A549 (cell line): Measurements from ENCODE around the gene ANGEL2. TPM values are rescaled to one million over a fixed set of nuclear protein-coding genes. Genes with fewer than 3 reads are reported as not detected.
"Not testable (repeated sequence)": the region's sequence is repeated elsewhere in the genome, so short reads cannot be mapped to it uniquely, and the experiment has no call there.

Source experiments
- ATAC-seq, 2 experiments: fragments of 200-7000 bp in 1 of 2; fragments of >200 bp in 1 of 2; cut with Nextera tagmentation in 1 of 2; cut with Tn5 transposase in 1 of 2; 3 replicates each; pipeline versions ENCODE4 v1.8.0 to v1.9.1; 2018 to 2020; ENCODE audit warnings: mild to moderate bottlenecking in 1 of 2, moderate library complexity in 1 of 2
- CTCF ChIA-PET: fragments of 300-600 bp; sonication (Branson Sonifier 250); formaldehyde crosslinking; extraction: SDS; loops from one replicate; lab custom pipeline; 2021; ENCODE audit warnings: antibody characterized with exemption, inconsistent platforms; lab: Yijun Ruan, JAX
- POLR2A ChIA-PET: fragments of 350-600 bp; formaldehyde crosslinking; extraction: SDS; loops from one replicate; lab custom pipeline; 2021; ENCODE audit warnings: antibody characterized with exemption, inconsistent platforms; lab: Yijun Ruan, JAX
- DNase-seq, 2 experiments: peaks; one replicate each; pipeline versions ENCODE4 v3.0.0 to v3.0.0-alpha.2; 2011 to 2016; ENCODE audit warnings: low read depth in 1 of 2, low spot score in 1 of 2
- FAIRE-seq: peaks from 2 replicates; lab custom pipeline; 2011; peaks lifted over from hg19 to GRCh38; lab: Jason Lieb, UNC
- H3K27ac ChIP-seq, 2 experiments: fragments of >200 bp; sonication (Bioruptor Twin); formaldehyde crosslinking; 3 replicates each; pipeline ENCODE4 v1.5.1; 2016 to 2017
- H3K4me1 ChIP-seq: fragments of >200 bp; sonication (Bioruptor Twin); formaldehyde crosslinking; 3 replicates; pipeline ENCODE4 v1.6.1; 2016
- H3K4me2 ChIP-seq: fragments of >200 bp; sonication (Bioruptor Twin); formaldehyde crosslinking; 3 replicates; pipeline ENCODE4 v1.6.1; 2016
- H3K4me3 ChIP-seq: fragments of >200 bp; sonication (Bioruptor Twin); formaldehyde crosslinking; 3 replicates; pipeline ENCODE4 v1.5.1; 2016
- H3K9me3 ChIP-seq: fragments of >200 bp; sonication (Bioruptor Twin); formaldehyde crosslinking; 3 replicates; pipeline ENCODE4 v1.6.1; 2016
- EHMT2 ChIP-seq: fragments of 200-600 bp; sonication (generic); IDR thresholded peaks from 2 replicates; pipeline ENCODE4 v1.6.1; 2016; ENCODE audit warnings: antibody characterized with exemption, low read depth, mild to moderate bottlenecking, moderate library complexity
- EP300 ChIP-seq, 2 experiments: fragments of >200 bp; sonication (Bioruptor Twin); formaldehyde crosslinking; IDR thresholded peaks; 2 replicates in 1 of 2; 3 replicates in 1 of 2; pipeline ENCODE4 v1.6.1; 2016 to 2017
- FOXS1 ChIP-seq: fragments of 250-450 bp; sonication (Bioruptor Pico); IDR thresholded peaks from 2 replicates; pipeline ENCODE4 v1.5.0; 2020; ENCODE audit warnings: mild to moderate bottlenecking, moderate library complexity
- HEYL ChIP-seq: fragments of 250-450 bp; sonication (Bioruptor Pico); IDR thresholded peaks from 2 replicates; pipeline ENCODE4 v1.8.0; 2021; ENCODE audit warnings: mild to moderate bottlenecking, moderate library complexity
- HOXB13 ChIP-seq: fragments of 250-450 bp; sonication (Bioruptor Pico); IDR thresholded peaks from 2 replicates; pipeline ENCODE4 v1.5.0; 2020; ENCODE audit warnings: low read depth, mild to moderate bottlenecking, moderate library complexity
- HOXB5 ChIP-seq: fragments of 250-450 bp; sonication (Bioruptor Pico); IDR thresholded peaks from 2 replicates; pipeline ENCODE4 v1.5.0; 2020; ENCODE audit warnings: mild to moderate bottlenecking, moderate library complexity
- JUNB ChIP-seq: fragments of >200 bp; sonication (Bioruptor Twin); formaldehyde crosslinking; IDR thresholded peaks from 2 replicates; pipeline ENCODE4 v1.6.1; 2016
- KDM1A ChIP-seq: fragments of 200-600 bp; sonication (generic); IDR thresholded peaks from 2 replicates; pipeline ENCODE4 v1.6.1; 2016; ENCODE audit warnings: low read depth, mild to moderate bottlenecking
- KDM5A ChIP-seq: fragments of 200-600 bp; sonication (generic); IDR thresholded peaks from 2 replicates; pipeline ENCODE4 v1.6.1; 2016; ENCODE audit warnings: antibody characterized with exemption, mild to moderate bottlenecking
- MAFK ChIP-seq: fragments of 450-650 bp; IDR thresholded peaks from 2 replicates; pipeline ENCODE4 v1.6.1; 2014; ENCODE audit not compliant: partially characterized antibody
- MAZ ChIP-seq: fragments of 150-350 bp; IDR thresholded peaks from 2 replicates; pipeline ENCODE4 v1.6.1; 2014; ENCODE audit warnings: antibody characterized with exemption, low read depth, low read length, borderline replicate concordance
- ZFP36 ChIP-seq: fragments of 450-650 bp; IDR thresholded peaks from 2 replicates; pipeline ENCODE4 v1.6.1; 2014; ENCODE audit warnings: borderline replicate concordance; ENCODE audit not compliant: partially characterized antibody
- ZNF302 ChIP-seq: fragments of 250-450 bp; sonication (Bioruptor Pico); IDR thresholded peaks from 2 replicates; pipeline ENCODE4 v1.9.0; 2021; ENCODE audit warnings: inconsistent platforms, mild to moderate bottlenecking, moderate library complexity
- WGBS: methylation state at CpG from one replicate; pipeline ENCODE4 v1.1.6; 2017; ENCODE audit errors: missing lambda C conversion rate; 5-methylcytosine and 5-hydroxymethylcytosine counted together
- polyA plus RNA-seq, 4 experiments: library from polyadenylated mRNA; depleted of rRNA in 3 of 4; stranded (reverse); fragments of >200 nt; fragmentation: RNase III in 1 of 4; extraction: RNeasy Plus Mini Kit Qiagen cat#74134 plus additional on column Dnase treatment in 1 of 4; gene quantifications; 2 replicates in 3 of 4; 3 replicates in 1 of 4; pipeline ENCODE4 v1.2.3, GENCODE V29; 2011 to 2017
- TF ChIP-seq, protein P1 (sequence below): fragments of 200-600 bp; sonication (generic); IDR thresholded peaks from 2 replicates; pipeline ENCODE4 v1.6.1; 2016; ENCODE audit warnings: antibody characterized with exemption, mild to moderate bottlenecking, moderate library complexity
- TF ChIP-seq, protein P2 (sequence below): fragments of >200 bp; sonication (Bioruptor Twin); formaldehyde crosslinking; IDR thresholded peaks from 2 replicates; pipeline ENCODE4 v1.6.1; 2016
- TF ChIP-seq, protein P3 (sequence below): IDR thresholded peaks from 2 replicates; pipeline ENCODE4 v1.6.1; 2012
- TF ChIP-seq, protein P4 (sequence below): IDR thresholded peaks from 2 replicates; pipeline ENCODE4 v1.6.1; 2012

ANGEL2 gene
- polyA plus RNA-seq, 2 of the 4 experiments (the other 2 are of a cell fraction) = 20.4 to 38.9 TPM

- TF ChIP-seq ZNF302 (CRISPR knock-in tag) (no peak), KDM1A (no peak), HOXB5 (CRISPR knock-in tag) (no peak), ZFP36 (no peak)
- TF ChIP-seq, protein P1, sequence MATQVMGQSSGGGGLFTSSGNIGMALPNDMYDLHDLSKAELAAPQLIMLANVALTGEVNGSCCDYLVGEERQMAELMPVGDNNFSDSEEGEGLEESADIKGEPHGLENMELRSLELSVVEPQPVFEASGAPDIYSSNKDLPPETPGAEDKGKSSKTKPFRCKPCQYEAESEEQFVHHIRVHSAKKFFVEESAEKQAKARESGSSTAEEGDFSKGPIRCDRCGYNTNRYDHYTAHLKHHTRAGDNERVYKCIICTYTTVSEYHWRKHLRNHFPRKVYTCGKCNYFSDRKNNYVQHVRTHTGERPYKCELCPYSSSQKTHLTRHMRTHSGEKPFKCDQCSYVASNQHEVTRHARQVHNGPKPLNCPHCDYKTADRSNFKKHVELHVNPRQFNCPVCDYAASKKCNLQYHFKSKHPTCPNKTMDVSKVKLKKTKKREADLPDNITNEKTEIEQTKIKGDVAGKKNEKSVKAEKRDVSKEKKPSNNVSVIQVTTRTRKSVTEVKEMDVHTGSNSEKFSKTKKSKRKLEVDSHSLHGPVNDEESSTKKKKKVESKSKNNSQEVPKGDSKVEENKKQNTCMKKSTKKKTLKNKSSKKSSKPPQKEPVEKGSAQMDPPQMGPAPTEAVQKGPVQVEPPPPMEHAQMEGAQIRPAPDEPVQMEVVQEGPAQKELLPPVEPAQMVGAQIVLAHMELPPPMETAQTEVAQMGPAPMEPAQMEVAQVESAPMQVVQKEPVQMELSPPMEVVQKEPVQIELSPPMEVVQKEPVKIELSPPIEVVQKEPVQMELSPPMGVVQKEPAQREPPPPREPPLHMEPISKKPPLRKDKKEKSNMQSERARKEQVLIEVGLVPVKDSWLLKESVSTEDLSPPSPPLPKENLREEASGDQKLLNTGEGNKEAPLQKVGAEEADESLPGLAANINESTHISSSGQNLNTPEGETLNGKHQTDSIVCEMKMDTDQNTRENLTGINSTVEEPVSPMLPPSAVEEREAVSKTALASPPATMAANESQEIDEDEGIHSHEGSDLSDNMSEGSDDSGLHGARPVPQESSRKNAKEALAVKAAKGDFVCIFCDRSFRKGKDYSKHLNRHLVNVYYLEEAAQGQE = no peak
Measured at GRCh38 chr1:212966616-212967015, 49.1 kb downstream of the ANGEL2 start (continued).

DNA sequence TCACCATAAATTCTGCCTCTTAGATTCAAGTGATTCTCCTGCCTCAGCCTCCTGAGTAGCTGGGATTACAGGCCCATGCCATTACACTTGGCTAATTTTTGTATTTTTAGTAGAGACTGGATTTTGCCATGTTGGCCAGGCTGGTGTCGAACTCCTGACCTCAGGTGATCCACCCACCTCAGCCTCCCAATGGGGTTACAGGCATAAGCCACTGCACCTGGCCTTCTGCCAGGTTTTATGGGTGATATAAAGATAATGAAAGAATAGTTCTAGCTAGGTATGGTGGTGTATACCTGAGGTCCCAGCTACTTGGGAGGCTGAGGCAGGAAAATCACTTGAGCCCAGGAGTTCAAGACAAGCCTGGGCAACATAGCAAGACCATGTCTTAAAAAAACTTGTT, 50.7 kb downstream of the ANGEL2 start:
- CTCF ChIA-PET = interaction anchor here (1.7 to 2.5 kb wide), 3 partner anchors 30 to 300 kb away, joined by 5 to 8 read pairs (median 7); no protein-coding TSS in a partner anchor
- POLR2A ChIA-PET, ATAC-seq, H3K27ac ChIP-seq, H3K9me3 ChIP-seq, FAIRE-seq, H3K4me1 ChIP-seq, H3K4me3 ChIP-seq, DNase-seq, H3K4me2 ChIP-seq: not testable (repeated sequence)
- 100% methylated on average over 1 of the region's 1 CpG for WGBS

- FAIRE-seq (no peak), ATAC-seq (no peak), DNase-seq (no peak)
- no peak overlapping the region for H3K4me2 ChIP-seq
- TF ChIP-seq FOXS1 (CRISPR knock-in tag) (no peak), MAFK (no peak), JUNB (no peak), MAZ (no peak), HOXB13 (no peak), EP300 (IDR thresholded peaks at IDR 0.05) (no peak), HEYL (CRISPR knock-in tag) (no peak), KDM5A (no peak)
- TF ChIP-seq, protein P2, sequence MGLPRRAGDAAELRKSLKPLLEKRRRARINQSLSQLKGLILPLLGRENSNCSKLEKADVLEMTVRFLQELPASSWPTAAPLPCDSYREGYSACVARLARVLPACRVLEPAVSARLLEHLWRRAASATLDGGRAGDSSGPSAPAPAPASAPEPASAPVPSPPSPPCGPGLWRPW = no peak
- TF ChIP-seq, protein P3, sequence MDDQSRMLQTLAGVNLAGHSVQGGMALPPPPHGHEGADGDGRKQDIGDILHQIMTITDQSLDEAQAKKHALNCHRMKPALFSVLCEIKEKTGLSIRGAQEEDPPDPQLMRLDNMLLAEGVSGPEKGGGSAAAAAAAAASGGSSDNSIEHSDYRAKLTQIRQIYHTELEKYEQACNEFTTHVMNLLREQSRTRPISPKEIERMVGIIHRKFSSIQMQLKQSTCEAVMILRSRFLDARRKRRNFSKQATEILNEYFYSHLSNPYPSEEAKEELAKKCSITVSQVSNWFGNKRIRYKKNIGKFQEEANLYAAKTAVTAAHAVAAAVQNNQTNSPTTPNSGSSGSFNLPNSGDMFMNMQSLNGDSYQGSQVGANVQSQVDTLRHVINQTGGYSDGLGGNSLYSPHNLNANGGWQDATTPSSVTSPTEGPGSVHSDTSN = no peak
- TF ChIP-seq, protein P4, sequence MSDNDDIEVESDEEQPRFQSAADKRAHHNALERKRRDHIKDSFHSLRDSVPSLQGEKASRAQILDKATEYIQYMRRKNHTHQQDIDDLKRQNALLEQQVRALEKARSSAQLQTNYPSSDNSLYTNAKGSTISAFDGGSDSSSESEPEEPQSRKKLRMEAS = no peak
- no peaks in the 10 kb centered on the region for H3K9me3 ChIP-seq
- ChIA-PET CTCF (interaction anchor here (0.6 kb wide), 1 partner anchor 128 kb away, joined by 3 read pairs; no protein-coding TSS in a partner anchor), POLR2A (interaction anchor here (0.5 kb wide), 2 partner anchors 84 to 131 kb away, joined by 3 to 8 read pairs; no protein-coding TSS in a partner anchor)
- H3K27ac ChIP-seq = no peak overlapping the region
- peaks cover 9% of the 10 kb centered on the region; the same call in 2 of the 3 replicates for H3K4me1 ChIP-seq
- no peak overlapping the region for H3K4me3 ChIP-seq
- 87% methylated on average over 6 of the region's 6 CpGs for WGBS
Measured at GRCh38 chr1:212964102-212964501, 51.6 kb downstream of the ANGEL2 start.

- CTCF ChIA-PET = interaction anchor here (2.1 kb wide), 1 partner anchor 33 kb away, joined by 6 read pairs; no protein-coding TSS in a partner anchor
- no peak for FAIRE-seq
- ATAC-seq = no peak
Measured at GRCh38 chr1:212962509-212962908, 53.2 kb downstream of the ANGEL2 start.

More at GRCh38 chr1:212962509-212962908, 53.2 kb downstream of the ANGEL2 start:
- H3K4me2 ChIP-seq = no peak overlapping the region
- DNase-seq = no peak
- H3K9me3 ChIP-seq = no peaks in the 10 kb centered on the region
- H3K4me3 ChIP-seq = no peak overlapping the region
- H3K4me1 ChIP-seq = peaks cover 1% of the 10 kb centered on the region; the same call in 2 of the 3 replicates
- 88% methylated on average over 5 of the region's 5 CpGs for WGBS
- POLR2A ChIA-PET = no interaction called here
- H3K27ac ChIP-seq = no peak overlapping the region
- TF ChIP-seq HOXB13 (no peak), ZNF302 (CRISPR knock-in tag) (no peak), EHMT2 (no peak), HEYL (CRISPR knock-in tag) (no peak)
- TF ChIP-seq, all 56 proteins: peak for 0
